Mucosa of descending colon (tissue), 3 donors: ENCODE results near the gene ORM2. TPM values are rescaled to one million over a fixed set of nuclear protein-coding genes. Genes with fewer than 3 reads are reported as not detected.

Experiments used
- ATAC-seq: fragments of 200-7000 bp; cut with Tn5 transposase; one replicate; pipeline ENCODE4 v1.9.1; 2020; ENCODE audit warnings: mild to moderate bottlenecking, moderate library complexity
- DNase-seq, 3 donors: peaks; one replicate each; pipeline ENCODE4 v3.0.0-alpha.2; 2020
- H3K36me3 ChIP-seq: fragments of 200-600 bp; one replicate; pipeline ENCODE4 v1.8.0; 2021; ENCODE audit warnings: low read depth, mild to moderate bottlenecking
- H3K4me1 ChIP-seq: fragments of 200-600 bp; one replicate; pipeline ENCODE4 v1.8.0; 2021; ENCODE audit warnings: low read depth, mild to moderate bottlenecking
- H3K4me3 ChIP-seq: fragments of 200-600 bp; one replicate; pipeline ENCODE4 v1.8.0; 2021; ENCODE audit warnings: mild to moderate bottlenecking
- H3K9me3 ChIP-seq: fragments of 200-600 bp; one replicate; pipeline ENCODE4 v1.8.0; 2021; ENCODE audit warnings: mild to moderate bottlenecking
- CTCF ChIP-seq: fragments of 200-600 bp; IDR thresholded peaks from one replicate; pipeline ENCODE4 v1.8.0; 2022; ENCODE audit warnings: antibody characterized with exemption, mild to moderate bottlenecking
- intact Hi-C, 2 donors: fragments of 100-400 bp; cut with DNase I in 1 of 2; cut with micrococcal nuclease in 1 of 2; formaldehyde crosslinking; loops; one replicate each; pipeline versions ENCODE4 v1.11.0 to v1.11.1; 2022; cut with DNase I, micrococcal nuclease
- total RNA-seq, 3 donors: library from RNA; stranded (reverse); fragmentation: NEBNext Ultra II Directional in 2 of 3; extraction: Animal tissue kit (Norgen Biotek cat#: 25700) in 2 of 3; gene quantifications; one replicate each; pipeline versions ENCODE4 v1.2.1 to v1.2.4, GENCODE V29; 2021 to 2023
- donor health status: DM: no; HTN: no; CAD: no; lungs with moderate emphysema.
- donor health status: DM: no; HTN: no; CAD: no.
- donor health status: DM: no; HTN: yes; CAD: no.

The ORM2 gene
- total RNA-seq, 3 donors from 2014 or later = 1.0 TPM; not detected in 2

DNA sequence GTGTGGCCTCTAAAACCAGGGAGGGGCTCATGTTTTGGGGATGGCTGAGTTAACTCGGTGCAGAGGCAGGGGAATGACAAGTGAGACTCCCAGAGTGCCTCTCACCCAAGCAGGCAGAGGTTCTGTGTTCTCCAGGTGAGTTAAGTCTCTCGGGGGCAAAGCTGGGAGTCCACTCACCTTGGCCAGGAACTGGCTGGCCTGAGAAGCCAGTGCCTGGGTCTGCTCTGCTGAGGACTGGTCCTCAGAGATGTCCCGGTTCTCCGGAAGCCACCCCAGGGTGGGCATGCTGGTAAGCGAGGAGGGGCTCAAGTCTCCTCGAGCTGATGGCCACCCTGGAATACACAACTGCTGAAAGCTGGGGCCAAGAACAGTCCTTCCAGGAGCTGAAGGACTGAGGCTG, 37.7 kb downstream of the ORM2 start:
- H3K9me3 ChIP-seq = no peaks in the 10 kb centered on the region
- H3K36me3 ChIP-seq = peaks cover 5% of the 10 kb centered on the region
- peaks cover 26% of the 10 kb centered on the region for H3K4me1 ChIP-seq
- ATAC-seq (no peak), DNase-seq (no peak)
- intact Hi-C loops = no loop called here
- TF ChIP-seq CTCF = no peak
- H3K4me3 ChIP-seq = no peak overlapping the region

GRCh38 chr9:114367772-114368569, 38.3 kb downstream of the ORM2 start:
- intact Hi-C loops = no loop called here
- no peak for ATAC-seq
- no peak for TF ChIP-seq CTCF
- H3K4me3 ChIP-seq = no peak overlapping the region
- H3K4me1 ChIP-seq = peaks cover 28% of the 10 kb centered on the region
- no peaks in the 10 kb centered on the region for H3K9me3 ChIP-seq
- DNase-seq = no peak
- H3K36me3 ChIP-seq = peaks cover 5% of the 10 kb centered on the region

- Histone ChIP-seq H3K9me3 (no peaks in the 10 kb centered on the region), H3K4me1 (peaks cover 29% of the 10 kb centered on the region), H3K36me3 (peaks cover 8% of the 10 kb centered on the region), H3K4me3 (no peak overlapping the region)
- ATAC-seq (no peak), DNase-seq (no peak)
- no peak for TF ChIP-seq CTCF
- intact Hi-C loops = no loop called here
Measured at GRCh38 chr9:114369216-114370130, 39.8 kb downstream of the ORM2 start.

DNA sequence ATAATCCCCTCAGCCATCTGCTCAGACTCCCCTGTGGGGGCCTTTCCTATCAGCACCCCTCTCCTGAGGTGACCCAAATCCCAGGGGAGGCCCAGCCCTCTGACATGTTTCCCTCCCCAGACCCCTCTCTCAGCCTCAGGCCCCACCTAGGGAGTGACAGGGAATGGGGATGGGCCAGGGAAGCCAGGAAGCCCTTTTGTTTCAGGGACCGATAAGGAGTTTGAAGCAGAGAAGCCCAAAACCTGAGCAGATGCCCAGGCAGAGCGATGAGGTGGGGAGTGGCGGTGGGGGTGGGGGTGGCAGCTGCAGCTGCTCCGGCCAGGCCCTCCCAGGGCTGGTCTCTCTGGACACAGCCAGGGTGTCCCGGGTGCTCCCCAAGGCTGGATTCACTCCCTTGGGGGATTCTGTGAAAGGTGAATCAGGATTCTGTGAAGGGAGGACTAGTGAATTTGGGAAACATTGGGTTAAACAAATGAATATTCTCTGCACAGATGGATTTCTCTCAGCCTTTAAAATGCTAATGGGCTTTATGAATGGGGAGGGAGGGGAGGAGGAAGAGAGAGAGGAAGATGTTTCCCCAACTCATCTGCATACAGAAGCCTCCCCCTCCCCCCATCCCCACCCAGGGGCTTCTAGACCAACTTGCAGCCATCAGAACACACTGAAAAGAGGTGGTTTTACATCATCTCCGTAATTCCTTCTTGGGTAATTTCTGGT, 40.7 kb downstream of the ORM2 start:
- ATAC-seq (no peak), DNase-seq (no peak)
- intact Hi-C loops = no loop called here
- H3K4me3 ChIP-seq = no peak overlapping the region
- peaks cover 29% of the 10 kb centered on the region for H3K4me1 ChIP-seq
- H3K36me3 ChIP-seq = peaks cover 8% of the 10 kb centered on the region
- H3K9me3 ChIP-seq = no peaks in the 10 kb centered on the region
- TF ChIP-seq CTCF = no peak

- ATAC-seq = no peak
- no peak for TF ChIP-seq CTCF
- intact Hi-C loops = no loop called here
- DNase-seq = peak in 1 of 3 donors; percentile 53
- Histone ChIP-seq H3K36me3 (peaks cover 8% of the 10 kb centered on the region), H3K9me3 (no peaks in the 10 kb centered on the region), H3K4me1 (peaks cover 27% of the 10 kb centered on the region), H3K4me3 (no peak overlapping the region)
Measured at GRCh38 chr9:114370968-114371320, 41.3 kb downstream of the ORM2 start.
